Upper lobe of right lung (tissue), 1 donor: ENCODE results near the gene PNMA3. TPM values are rescaled to one million over a fixed set of nuclear protein-coding genes. Genes with fewer than 3 reads are reported as not detected.

Experiments
- ATAC-seq: fragments of 200-7000 bp; cut with Tn5 transposase; one replicate; pipeline ENCODE4 v1.9.1; 2020; ENCODE audit warnings: mild to moderate bottlenecking, moderate library complexity
- DNase-seq: peaks from one replicate; pipeline ENCODE4 v3.0.0-alpha.2; 2020
- H3K27ac ChIP-seq: fragments of 200-600 bp; one replicate; pipeline ENCODE4 v1.8.0; 2022
- H3K27me3 ChIP-seq: fragments of 200-600 bp; one replicate; pipeline ENCODE4 v1.8.0; 2022; ENCODE audit warnings: mild to moderate bottlenecking
- H3K36me3 ChIP-seq: fragments of 200-600 bp; one replicate; pipeline ENCODE4 v1.8.0; 2022
- H3K4me1 ChIP-seq: fragments of 200-600 bp; one replicate; pipeline ENCODE4 v1.8.0; 2022
- H3K4me3 ChIP-seq: fragments of 200-600 bp; one replicate; pipeline ENCODE4 v1.8.0; 2022; ENCODE audit warnings: mild to moderate bottlenecking
- H3K9me3 ChIP-seq: fragments of 200-600 bp; one replicate; pipeline ENCODE4 v1.8.0; 2022
- CTCF ChIP-seq: fragments of 200-600 bp; IDR thresholded peaks from one replicate; pipeline ENCODE4 v1.8.0; 2022; ENCODE audit warnings: antibody characterized with exemption
- intact Hi-C: fragments of 100-400 bp; cut with DNase I; formaldehyde crosslinking; loops from one replicate; pipeline ENCODE4 v1.11.0; 2022
- total RNA-seq: library from RNA; stranded (reverse); fragmentation: NEBNext Ultra II Directional; extraction: Animal tissue kit (Norgen Biotek cat#: 25700); gene quantifications from one replicate; pipeline ENCODE4 v1.2.1, GENCODE V29; 2021
- donor health status: DM: no; HTN: yes; CAD: no; lungs with severe emphysema.

Gene PNMA3
- total RNA-seq, 1 donor from 2014 or later: 0.32 TPM

- intact Hi-C loops: no loop called here
- H3K36me3 ChIP-seq: no peaks in the 10 kb centered on the region
- ATAC-seq (no peak), DNase-seq (no peak)
- no peak for TF ChIP-seq CTCF
- no peaks in the 10 kb centered on the region for H3K9me3 ChIP-seq
- H3K4me1 ChIP-seq: no peaks in the 10 kb centered on the region
- peaks cover 8% of the 10 kb centered on the region for H3K27me3 ChIP-seq
- H3K4me3 ChIP-seq: no peak overlapping the region
- H3K27ac ChIP-seq: no peak overlapping the region
Observed at GRCh38 chrX:153059191-153060094, 3.2 kb downstream of the PNMA3 start.

GRCh38 chrX:153060095-153060445, 3.8 kb downstream of the PNMA3 start:
- TF ChIP-seq CTCF: no peak

GRCh38 chrX:153061732-153062131, 5.5 kb downstream of the PNMA3 start:
- no peaks in the 10 kb centered on the region for H3K4me1 ChIP-seq
- no peak for ATAC-seq

More at GRCh38 chrX:153060095-153060445, 3.8 kb downstream of the PNMA3 start:
- DNase-seq (no peak), ATAC-seq (no peak)
- no peaks in the 10 kb centered on the region for H3K36me3 ChIP-seq
- intact Hi-C loops: no loop called here
- H3K27me3 ChIP-seq: peaks cover 8% of the 10 kb centered on the region
- no peak overlapping the region for H3K4me3 ChIP-seq
- no peaks in the 10 kb centered on the region for H3K9me3 ChIP-seq
- H3K27ac ChIP-seq: no peak overlapping the region
- no peaks in the 10 kb centered on the region for H3K4me1 ChIP-seq

GRCh38 chrX:153063315-153063714, 7.0 kb downstream of the PNMA3 start:
- Histone ChIP-seq H3K4me1 (no peaks in the 10 kb centered on the region), H3K9me3 (no peaks in the 10 kb centered on the region), H3K27me3 (no peaks in the 10 kb centered on the region), H3K36me3 (no peaks in the 10 kb centered on the region), H3K27ac (no peak overlapping the region), H3K4me3 (no peak overlapping the region)
- no peak for TF ChIP-seq CTCF
- intact Hi-C loops: no loop called here
- ATAC-seq (no peak), DNase-seq (no peak)

More at GRCh38 chrX:153061732-153062131, 5.5 kb downstream of the PNMA3 start:
- no peak overlapping the region for H3K4me3 ChIP-seq
- H3K27me3 ChIP-seq: peaks cover 8% of the 10 kb centered on the region
- no peaks in the 10 kb centered on the region for H3K9me3 ChIP-seq
- no peak for TF ChIP-seq CTCF
- no peak for DNase-seq
- H3K36me3 ChIP-seq: no peaks in the 10 kb centered on the region
- H3K27ac ChIP-seq: no peak overlapping the region
- intact Hi-C loops: no loop called here

GRCh38 chrX:153064061-153064460, 7.8 kb downstream of the PNMA3 start:
- H3K27me3 ChIP-seq: no peaks in the 10 kb centered on the region
- intact Hi-C loops: no loop called here
- H3K9me3 ChIP-seq: no peaks in the 10 kb centered on the region
- no peaks in the 10 kb centered on the region for H3K36me3 ChIP-seq
- DNase-seq: no peak
- H3K4me3 ChIP-seq: no peak overlapping the region
- no peak for ATAC-seq
- no peaks in the 10 kb centered on the region for H3K4me1 ChIP-seq
- no peak overlapping the region for H3K27ac ChIP-seq
- no peak for TF ChIP-seq CTCF
